NCI-H1105 (cell line): Measurements from ENCODE around the gene TPTE2.
"Not testable (repeated sequence)": the region's sequence is repeated elsewhere in the genome, so short reads cannot be mapped to it uniquely, and the experiment has no call there.

Experiments used
- DNase-seq: peaks from one replicate; lab custom pipeline; 2025; lab: John Stamatoyannopoulos, UW

Gene TPTE2

DNA sequence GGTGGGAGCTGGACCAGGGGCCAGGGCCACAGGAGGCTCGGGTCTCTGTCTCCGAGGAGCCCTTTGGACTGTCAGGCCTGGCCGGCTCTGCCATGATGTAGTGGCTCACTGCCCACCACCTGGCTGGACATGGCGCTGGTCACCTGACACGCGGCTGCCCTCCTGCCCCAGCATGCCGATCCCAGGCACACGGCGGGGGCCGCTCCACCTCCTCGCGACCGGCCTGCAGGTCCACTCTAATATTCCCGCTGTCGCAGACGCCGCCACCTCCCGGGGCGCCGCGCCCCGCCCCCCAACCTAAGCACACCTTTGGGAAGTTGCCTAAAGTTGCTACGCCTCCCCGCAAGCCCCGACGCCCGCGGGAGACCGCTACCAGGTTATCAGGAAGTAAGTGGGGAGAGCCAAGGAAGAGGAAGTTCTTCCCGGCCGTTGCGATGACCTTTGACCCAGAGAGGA lies at the start of gene TPTE2:
TSS of gene TPTE2 (minus strand) at position 406 of the 456 bp plus-strand sequence. CDS start 58,298 bp downstream, outside the sequence.
- not testable (repeated sequence) for DNase-seq

DNA sequence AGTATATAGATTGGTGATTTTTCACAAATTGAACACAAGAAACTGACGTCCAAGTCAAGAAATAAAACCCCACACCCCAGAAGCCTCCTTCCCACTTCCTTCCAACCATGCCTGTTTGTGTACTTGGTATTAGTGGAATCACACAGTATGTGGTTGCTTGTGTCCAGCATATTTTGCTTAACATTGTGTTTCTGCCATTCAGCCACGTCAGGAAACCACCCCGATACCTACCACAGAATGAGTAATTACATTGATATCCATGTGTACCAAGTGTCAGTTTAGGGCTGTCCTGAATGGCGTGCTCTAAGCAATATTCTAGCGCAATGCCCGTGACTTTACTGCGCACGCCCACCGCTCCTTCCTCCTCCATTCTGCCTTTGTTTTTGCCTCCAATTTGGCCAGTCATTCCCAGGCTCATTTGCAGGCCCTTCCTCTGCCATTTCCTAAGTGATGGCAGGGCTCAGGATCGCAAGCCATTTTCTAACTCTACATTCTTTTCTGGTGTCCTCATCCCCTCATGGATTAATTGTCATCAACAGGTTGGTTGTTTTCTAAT lies 46.3 kb upstream of the TPTE2 start:
- DNase-seq: no peak

DNA sequence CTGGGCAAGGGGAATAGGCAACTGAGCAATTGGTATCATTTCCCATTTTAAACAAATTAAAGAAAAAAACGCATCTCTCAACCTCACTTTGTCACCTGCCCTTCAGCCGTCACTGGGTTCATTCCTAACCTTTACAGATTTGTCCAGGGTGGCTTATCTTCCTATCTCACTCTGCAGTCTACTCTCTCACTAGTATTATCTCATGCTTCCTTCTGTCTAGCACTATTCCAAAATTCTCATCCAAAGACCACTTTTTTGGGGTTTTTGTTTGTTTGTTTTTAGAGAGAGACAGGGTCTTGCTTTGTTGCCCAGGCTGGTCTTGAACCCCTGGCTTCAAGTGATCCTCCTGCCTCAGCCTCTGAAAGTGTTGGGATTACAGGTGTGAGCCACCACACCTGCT lies 45.4 kb upstream of the TPTE2 start:
- DNase-seq: no peak

DNA sequence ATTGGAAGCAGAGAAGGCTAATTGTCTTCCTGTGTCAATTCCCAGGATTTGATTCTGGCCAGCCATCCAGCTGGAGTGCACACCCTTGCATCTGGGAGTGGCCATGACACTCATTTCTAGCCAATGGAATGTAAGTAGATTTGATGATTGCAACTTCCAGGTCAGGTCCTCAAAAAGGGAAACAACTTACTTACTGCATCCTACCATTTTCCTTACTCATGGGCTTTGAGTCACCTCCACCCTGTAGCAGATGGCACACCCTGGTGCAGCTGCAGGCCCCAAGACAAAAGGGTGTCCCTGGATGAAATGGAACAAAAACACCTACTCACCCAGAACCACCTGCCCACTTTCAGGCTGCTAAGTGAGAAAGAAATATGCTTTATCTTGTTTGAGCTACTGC lies 44.8 kb upstream of the TPTE2 start:
- no peak for DNase-seq

DNA sequence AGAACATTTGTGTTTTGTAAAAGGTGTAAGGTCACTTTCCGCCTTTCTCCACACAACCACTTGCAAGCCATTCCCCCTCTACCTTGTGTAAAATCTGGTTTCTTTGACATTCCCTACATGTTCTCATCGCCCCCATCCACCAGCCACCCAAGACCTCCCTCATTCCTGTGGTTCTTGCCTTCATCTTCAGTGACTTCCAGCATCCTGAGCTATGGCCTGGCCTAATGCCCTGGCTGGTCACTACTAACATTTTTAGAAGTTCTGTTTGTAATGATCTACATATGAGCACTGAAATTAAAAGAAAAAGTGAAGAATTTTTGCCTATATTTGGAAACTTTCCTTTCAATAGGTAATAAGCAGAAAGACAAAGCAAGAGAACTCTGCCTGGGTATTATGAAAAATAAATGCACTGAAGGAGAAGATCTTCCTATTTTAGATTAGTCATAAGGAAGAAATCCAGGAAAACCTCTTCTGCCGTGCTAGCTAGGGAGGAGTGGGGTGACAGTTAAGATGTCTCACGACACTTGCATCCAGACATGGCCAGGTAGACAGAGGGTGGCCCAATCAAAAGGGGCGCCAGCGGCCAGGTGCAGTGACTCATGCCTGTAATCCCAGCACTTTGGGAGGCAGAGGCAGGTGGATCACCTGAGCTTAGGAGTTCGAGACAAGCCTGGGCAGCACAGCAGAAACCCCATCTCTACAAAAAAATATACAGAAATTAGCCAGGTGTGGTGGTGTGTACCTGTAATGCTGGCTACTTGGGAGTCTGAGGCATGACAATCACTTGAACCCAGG lies 44.0 kb upstream of the TPTE2 start:
- no peak for DNase-seq

DNA sequence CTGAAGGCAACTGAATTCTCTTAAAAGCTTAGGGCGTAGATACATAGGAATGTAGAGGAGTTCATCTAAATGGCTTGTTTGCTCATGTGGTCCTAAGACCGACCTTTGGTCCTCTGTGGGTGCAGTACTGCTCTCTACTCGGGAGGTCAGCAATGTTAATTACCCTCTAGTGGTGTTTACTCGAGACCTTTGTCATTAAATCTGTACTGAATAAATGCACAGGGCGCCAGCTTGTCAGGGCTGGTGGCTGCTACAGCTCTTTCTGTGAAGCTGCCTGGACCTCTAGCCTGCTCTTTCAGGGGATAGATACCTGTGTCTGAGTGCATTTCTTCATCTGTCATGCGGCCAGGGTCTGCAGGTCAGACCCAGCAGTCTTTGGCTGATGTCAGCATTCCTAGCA lies 43.0 kb upstream of the TPTE2 start:
- DNase-seq: no peak

DNA sequence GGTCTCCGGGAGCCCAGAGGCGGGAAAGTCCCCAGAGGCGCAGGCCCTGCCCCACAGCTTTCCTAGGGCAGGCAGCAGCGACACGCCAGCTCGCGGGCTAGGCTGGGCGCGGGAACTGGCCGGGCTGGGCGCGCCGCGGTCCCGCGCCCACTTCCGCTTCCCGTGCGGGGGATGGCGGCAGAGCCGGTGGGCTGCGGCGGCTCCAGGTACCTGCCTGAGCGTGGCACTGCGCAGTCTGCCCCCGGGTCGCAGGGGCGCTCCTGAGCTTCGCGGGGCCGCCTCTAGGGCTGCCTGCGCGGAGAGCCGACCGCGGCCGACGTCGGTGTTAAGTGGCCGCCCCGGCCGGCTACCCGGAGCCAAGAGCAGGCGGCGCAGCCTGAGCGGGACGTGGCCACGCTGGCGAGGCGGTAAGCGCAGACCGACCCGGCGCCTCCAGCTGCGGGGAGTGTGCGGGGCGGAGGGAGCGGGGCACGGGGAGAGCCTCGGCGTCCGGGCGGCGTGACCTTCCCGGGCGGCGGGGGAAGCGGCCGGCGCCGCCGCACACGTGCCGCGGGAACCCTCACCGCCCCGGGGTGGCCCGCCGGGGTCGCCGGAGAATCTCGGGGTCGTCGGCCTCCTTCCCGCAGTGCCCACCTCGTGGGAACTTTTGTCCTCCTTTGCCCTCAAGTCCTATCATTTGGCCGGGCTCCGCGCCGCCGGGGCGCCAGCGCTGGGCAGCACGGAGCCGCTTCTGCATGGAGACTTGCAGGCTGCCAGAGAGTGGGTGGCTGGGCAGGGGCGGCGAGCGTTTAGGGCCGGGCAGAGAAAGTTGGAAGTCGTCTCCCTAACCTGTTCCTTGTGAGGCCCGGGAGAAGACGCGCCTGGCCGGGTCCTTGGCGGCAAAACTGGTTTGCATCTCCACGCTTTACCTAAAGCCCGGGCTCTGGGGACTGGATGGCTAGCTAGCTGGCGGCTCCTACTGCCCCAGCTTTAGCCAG lies 40.7 kb upstream of the TPTE2 start:
- no peak for DNase-seq

DNA sequence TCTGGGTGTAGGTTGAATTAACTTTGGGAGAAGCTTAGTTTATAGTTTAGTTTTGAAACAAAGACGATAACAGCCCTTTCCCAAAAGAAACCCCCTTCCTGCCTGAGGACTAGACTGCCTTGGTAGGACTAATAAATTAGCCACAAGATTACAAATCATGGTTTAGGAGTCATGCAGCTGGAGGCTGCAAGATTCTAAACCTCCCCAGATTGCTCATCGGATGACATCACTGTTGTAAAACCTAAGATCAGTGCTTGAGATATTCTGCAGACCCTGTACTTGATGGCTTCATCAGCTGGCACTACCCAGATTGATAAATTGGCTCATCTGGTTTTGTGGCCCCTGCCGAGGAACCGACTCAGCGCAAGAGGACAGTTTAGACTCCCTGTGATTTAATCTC lies 36.2 kb upstream of the TPTE2 start:
- no peak for DNase-seq

DNA sequence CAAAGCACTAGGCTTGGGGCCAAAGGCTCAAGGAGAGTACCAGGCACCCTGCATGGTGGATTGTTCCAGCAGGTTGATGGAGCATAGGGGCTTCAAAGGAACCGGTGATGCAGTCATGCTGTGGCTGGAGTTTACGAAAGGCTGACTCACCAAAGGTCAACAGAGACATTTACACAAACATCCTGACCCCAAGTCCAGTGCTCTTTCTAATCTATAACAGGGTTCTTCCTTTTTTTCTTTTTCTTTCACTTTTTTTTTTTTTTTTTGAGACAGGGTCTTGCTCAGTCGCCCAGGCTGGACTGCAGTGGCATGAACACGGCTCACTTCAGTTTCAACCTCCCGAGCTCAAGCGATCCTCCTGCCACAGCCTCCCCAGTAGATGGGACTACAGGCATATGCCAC lies 35.6 kb upstream of the TPTE2 start:
- no peak for DNase-seq

DNA sequence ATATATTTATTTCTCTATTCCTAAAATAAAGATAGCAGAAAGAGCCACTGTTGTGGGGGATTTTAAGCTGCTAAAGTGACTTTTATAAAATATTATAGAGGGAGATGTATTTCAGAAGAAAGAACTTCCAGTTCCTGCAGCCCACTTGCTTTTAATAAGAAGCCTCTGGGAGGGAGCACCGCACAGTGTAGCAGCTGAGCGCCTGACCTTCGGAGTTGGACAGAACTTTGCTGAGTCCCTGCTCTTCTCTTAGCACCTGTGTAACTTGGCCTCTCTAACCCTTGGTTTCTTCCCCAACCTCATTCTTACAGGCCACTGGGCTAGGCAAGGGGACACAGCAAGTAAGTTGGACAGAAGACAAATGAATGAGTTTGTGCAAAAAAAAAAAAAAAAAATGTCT lies 34.8 kb upstream of the TPTE2 start:
- no peak for DNase-seq

DNA sequence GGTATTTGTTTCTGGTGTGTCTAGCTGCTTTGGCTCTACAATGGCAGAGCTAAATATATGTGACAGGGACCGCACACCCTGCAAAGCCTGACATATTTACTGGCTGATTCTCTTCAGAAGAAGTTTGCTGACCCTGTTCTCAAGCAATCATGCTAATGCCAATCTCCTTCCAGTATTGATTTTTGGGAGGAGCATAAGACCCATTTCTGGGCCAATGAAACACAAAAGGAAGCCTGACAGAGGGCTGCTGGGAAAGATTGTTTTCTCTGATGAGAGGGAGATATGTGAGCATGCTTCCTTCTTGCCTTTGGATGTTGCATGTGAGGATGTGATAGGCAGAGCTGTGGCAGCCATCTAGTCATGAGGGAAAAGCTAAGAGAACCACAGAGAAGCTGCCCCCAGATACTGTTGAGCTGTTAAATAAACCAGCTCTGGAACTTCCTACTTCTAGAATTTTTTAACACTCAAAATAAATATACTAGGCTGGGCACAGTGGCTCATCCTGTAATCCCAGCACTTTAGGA lies 31.4 kb upstream of the TPTE2 start:
- no peak for DNase-seq

DNA sequence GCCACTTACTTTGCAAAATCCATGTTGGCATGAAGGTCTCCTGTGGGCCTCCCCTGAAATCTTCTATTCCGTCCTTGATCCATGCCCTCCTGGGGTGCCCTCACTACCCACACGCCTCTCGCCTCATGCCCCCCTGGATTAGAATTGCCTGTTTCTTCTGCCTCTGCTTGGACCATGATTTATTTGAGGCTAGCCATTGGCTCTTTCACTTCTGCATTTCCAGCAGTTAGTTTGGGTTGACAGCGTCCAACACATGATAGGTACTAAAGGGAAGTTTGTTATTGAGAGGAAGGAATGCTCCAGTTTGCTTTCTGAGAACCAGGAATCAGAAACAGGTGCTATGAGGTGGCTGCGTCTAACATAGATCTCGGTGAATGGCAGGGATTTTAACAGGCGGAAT lies 30.5 kb upstream of the TPTE2 start:
- DNase-seq: no peak

DNA sequence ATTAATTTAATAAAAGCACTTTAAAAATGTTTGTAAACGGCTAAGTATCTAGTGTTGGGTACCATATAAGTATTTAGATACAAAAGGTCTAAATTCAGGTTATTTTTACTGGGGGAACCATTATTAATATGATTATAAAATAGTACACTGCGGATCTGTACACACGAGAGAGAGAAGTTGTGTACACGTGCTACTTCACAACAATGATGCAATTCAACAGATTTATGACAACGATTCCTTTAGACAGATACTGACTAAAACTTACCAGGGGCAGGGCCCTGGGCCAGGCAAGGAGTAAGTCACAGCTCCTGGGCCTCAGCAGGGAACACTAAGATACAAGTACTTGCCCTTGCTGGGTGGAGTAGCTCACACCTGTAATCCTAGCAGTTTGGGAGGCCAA lies 29.1 kb upstream of the TPTE2 start:
- DNase-seq: no peak

DNA sequence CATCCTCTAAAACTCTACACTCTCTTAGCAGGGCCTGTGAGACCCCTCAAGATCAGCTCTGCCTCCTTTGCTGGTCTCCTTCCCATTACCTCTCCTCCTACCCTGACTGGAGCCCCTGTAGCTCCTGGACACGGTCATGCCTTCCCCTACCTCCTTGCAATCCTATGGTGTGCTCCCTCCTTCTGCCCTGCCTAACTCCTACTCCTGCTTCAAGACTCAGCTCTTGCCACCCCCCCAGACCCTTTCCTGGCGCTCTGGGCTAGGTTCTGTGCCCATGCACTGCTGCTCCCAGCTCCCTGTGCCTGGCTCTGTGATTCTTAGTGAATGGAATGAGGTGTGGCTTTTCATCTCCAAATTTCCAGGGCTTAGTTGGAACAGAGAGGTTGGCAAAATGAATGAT lies 28.0 kb upstream of the TPTE2 start:
- no peak for DNase-seq

DNA sequence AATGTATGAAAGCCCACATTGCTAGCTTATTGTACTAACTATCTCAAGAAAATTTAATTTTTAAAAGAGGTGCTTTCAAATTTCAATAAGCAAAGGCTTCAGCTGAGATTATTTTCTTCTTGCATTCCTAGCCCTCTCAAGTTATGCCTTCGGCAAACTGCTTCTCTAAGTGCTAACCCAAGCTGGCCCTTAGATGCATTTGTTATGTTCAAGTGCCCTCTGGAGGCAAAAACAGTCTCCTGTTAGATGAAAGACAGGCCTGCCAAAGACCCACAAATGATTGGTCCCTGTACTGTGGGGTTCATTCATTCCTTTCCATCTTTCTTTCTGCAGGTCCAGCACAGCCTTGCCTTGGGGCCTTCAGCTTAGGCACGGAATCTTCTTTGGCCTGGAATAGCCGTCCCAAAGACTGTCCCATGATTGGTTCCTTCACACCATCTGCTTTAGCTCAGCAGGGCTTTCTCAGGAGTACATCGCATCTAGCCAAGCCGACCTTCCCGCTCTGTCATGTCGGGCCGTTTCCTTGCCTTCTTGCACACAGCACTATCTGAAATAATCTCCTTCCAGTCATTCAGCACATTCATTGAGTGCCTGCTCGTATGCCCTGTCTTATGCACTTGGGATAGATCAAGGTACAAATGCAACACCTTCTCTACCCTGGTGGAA lies 26.4 kb upstream of the TPTE2 start:
- DNase-seq: no peak

DNA sequence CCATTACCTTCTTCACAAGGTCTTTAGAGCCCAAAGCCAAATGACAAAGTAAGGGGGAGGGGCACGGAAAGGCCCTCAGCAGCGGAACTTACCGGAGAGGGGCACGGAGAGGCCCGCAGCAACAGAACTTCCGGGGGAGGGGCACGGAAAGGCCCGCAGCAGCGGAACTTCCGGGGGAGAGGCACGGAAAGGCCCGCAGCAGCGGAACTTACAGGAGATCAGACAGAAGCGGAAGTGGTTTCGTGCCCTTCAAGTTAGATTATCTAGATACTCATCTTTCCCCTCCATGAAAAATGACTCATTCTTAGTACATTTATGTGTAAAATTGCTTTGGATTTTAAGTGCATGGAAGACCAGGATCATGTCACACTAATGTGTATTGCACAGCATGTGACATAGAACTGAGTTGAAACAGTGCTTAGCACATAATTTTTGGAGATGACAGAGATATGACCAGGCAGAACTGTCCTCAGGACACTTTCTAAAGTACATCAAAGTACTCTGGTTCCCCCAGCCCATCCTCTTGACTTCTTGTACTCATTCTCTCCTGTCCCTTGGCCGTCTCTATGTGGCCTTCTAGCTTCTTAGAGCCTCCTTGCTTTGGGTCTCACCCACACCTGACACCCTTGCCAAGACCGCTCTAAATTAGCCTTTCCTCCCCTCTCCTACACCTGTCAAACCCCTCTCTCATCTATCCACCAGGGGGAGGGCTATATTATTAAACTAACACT lies 25.7 kb upstream of the TPTE2 start:
- no peak for DNase-seq

DNA sequence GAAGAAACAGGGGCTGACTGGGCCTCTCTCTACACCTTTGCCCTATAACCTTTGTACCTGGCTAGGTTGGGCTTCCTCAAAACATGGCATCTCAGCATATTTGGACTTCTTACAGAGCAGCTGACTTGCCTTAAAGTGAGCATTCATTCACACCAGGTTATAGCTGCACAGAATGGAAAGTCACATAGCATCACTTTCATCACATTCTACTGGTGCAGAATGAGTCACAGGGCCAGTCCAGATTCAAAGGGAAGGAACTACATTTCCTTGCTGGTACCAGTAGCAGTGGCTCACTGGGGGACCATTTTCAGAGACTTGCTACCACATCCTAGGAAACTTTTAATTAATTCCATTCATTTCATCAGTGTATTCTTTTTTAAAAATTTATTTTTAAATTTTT lies 20.3 kb upstream of the TPTE2 start:
- no peak for DNase-seq

DNA sequence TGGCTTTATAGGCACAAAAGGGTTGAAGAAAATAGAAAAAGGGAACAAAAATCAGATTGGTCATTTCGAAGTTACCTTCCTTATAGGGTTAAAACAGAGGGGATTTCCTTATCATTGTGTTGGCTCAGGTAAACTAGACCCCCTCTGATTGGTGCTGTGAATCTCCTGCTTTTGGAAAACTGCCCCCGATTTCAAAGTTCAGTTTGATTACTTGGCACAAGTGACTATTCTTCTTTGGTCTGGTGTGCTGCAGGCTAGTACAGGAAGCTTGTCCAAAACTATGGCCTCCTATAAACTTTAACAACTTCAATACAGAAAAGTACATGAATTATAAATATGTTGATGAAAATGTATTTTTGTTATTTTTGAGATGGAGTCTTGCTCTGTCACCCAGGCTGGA lies 13.9 kb upstream of the TPTE2 start:
- no peak for DNase-seq

DNA sequence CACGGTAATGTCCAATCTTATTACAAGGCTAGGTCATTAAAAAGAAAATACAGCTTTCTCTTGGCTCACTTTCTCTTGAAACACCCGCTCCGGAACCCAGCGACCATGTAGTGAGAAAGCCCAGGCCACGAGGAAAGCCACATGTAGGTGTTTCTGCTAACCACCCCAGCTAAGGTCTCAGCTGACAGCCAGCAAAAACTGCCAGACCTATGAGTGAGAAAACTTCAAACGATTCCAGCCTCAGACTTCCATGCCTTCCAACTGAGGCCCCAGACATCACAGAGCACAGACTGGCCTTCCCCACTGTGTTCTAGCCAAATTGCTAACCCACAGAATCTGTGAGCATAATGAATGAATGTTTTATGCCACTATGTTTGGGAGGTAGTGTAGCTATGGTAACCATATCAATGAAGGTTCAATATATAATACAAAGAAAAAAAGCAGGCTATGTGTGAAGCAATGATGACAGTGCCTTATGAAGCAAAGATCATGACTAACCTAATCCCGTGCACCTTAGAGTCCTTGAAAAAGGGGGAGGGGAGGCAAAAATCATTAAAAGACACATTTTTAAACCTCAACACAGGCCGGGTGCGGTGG lies 11.9 kb upstream of the TPTE2 start:
- no peak for DNase-seq

DNA sequence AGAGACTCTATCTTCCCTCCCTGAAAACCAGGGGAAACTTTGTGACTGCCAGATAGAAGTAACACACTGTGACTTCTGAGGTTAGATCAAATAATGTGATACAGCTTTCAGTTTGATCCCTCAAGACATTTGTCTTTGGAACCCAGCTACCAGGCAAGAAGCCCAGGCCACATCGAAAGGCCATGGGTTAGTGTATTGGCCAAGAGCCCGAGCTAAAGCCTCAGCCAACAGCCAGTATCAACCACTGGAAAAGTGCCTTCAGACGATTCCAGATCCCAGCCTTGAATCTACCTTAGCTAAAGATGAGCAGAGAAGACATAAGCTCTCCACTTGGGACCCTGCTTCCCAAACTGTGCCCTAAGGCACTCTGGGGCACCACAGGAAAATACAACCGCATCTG lies 10.9 kb upstream of the TPTE2 start:
- DNase-seq: no peak
